GM12878 (cell line): Measurements from ENCODE around the gene ARL3. TPM values are rescaled to one million over a fixed set of nuclear protein-coding genes. Genes with fewer than 3 reads are reported as not detected.
"Not testable (repeated sequence)": the region's sequence is repeated elsewhere in the genome, so short reads cannot be mapped to it uniquely, and the experiment has no call there.

ENCODE experiments used
- ATAC-seq: fragments of 200-7000 bp; cut with Tn5 transposase; 3 replicates; pipeline ENCODE4 v1.9.1; 2020; ENCODE audit warnings: mild to moderate bottlenecking, moderate library complexity
- BruUV-seq: library from RNA; stranded (reverse); fragments of 400-500 nt; replicated peaks from 2 replicates; lab custom pipeline; 2021; lab: Mats Ljungman, UMichigan
- CTCF ChIA-PET: fragments of 300-600 bp; sonication (Branson Sonifier 250); formaldehyde crosslinking; extraction: SDS; loops from one replicate; lab custom pipeline; 2021; ENCODE audit warnings: inconsistent platforms; lab: Yijun Ruan, JAX
- POLR2A ChIA-PET: fragments of 350-600 bp; formaldehyde crosslinking; extraction: SDS; loops from one replicate; lab custom pipeline; 2021; ENCODE audit warnings: inconsistent platforms; lab: Charles Lee
- RAD21 ChIA-PET: fragments of 300-600 bp; sonication (Branson Sonifier 250); formaldehyde crosslinking; loops from one replicate; lab custom pipeline; 2023; ENCODE audit warnings: antibody characterized with exemption; ENCODE audit not compliant: unreplicated experiment; lab: Charles Lee
- SMC1A ChIA-PET: fragments of 300-600 bp; sonication (Branson Sonifier 250); formaldehyde crosslinking; loops from one replicate; lab custom pipeline; 2023; ENCODE audit not compliant: unreplicated experiment, uncharacterized antibody; lab: Charles Lee
- DNase-seq: peaks from one replicate; pipeline ENCODE4 v3.0.0-alpha.2; 2011; ENCODE audit warnings: low read depth, low spot score
- FAIRE-seq: peaks from 3 replicates; lab custom pipeline; 2011; peaks lifted over from hg19 to GRCh38; lab: Jason Lieb, UNC
- H2AFZ ChIP-seq: 2 replicates; pipeline ENCODE4 v1.6.0; 2011; ENCODE audit warnings: low read depth, low read length, control low read depth; ENCODE audit not compliant: control insufficient read depth
- H3K27ac ChIP-seq: 2 replicates; pipeline ENCODE4 v1.5.1; 2011; ENCODE audit warnings: control low read depth; ENCODE audit not compliant: control insufficient read depth, insufficient read depth
- H3K27me3 ChIP-seq, 2 experiments: replicated peaks in 1 of 2; 2 replicates each; pipeline versions ENCODE4 v1.6.0 to v1.6.1; 2011; ENCODE audit warnings: low read length in 1 of 2; ENCODE audit not compliant: control insufficient read depth in 2 of 2, insufficient read depth in 2 of 2
- H3K36me3 ChIP-seq, 2 experiments: 2 replicates each; pipeline ENCODE4 v1.5.1; 2011; ENCODE audit warnings: low read length in 1 of 2; ENCODE audit not compliant: control insufficient read depth in 2 of 2, insufficient read depth in 2 of 2
- H3K4me1 ChIP-seq: 2 replicates; pipeline ENCODE4 v1.6.1; 2011; ENCODE audit warnings: mild to moderate bottlenecking, low read length, moderate library complexity, mixed read lengths; ENCODE audit not compliant: control insufficient read depth, insufficient read depth
- H3K4me2 ChIP-seq: 2 replicates; pipeline ENCODE4 v1.6.0; 2011; ENCODE audit warnings: control low read depth; ENCODE audit not compliant: control insufficient read depth, insufficient read depth
- H3K4me3 ChIP-seq: fragments of 200-600 bp; sonication (generic); 2 replicates; pipeline ENCODE4 v1.5.1; 2016
- H3K79me2 ChIP-seq: 2 replicates; pipeline ENCODE4 v1.6.0; 2011; ENCODE audit warnings: low read length; ENCODE audit not compliant: control insufficient read depth, insufficient read depth
- H3K9ac ChIP-seq: 2 replicates; pipeline ENCODE4 v1.8.0; 2011; ENCODE audit warnings: low read length, control low read depth, mixed read lengths; ENCODE audit not compliant: control insufficient read depth, insufficient read depth
- H3K9me3 ChIP-seq: replicated peaks from 3 replicates; pipeline ENCODE4 v1.5.1; 2011; ENCODE audit warnings: mild to moderate bottlenecking, low read length; ENCODE audit not compliant: control insufficient read depth, insufficient read depth
- H4K20me1 ChIP-seq: 2 replicates; pipeline ENCODE4 v1.6.0; 2011; ENCODE audit not compliant: control insufficient read depth, insufficient read depth
- MAX ChIP-seq: IDR thresholded peaks from 2 replicates; pipeline ENCODE4 v1.6.1; 2012; ENCODE audit warnings: low read depth, low read length, improper control_type of control experiment
- ZNF687 ChIP-seq: fragments of 450-650 bp; IDR thresholded peaks from 2 replicates; pipeline ENCODE4 v1.6.1; 2017; ENCODE audit warnings: mild to moderate bottlenecking, moderate library complexity
- WGBS: methylation state at CpG from one replicate; pipeline ENCODE4 v1.1.6; 2016; ENCODE audit warnings: low lambda C conversion rate; ENCODE audit not compliant: insufficient replicate concordance, insufficient coverage; ENCODE audit errors: missing lambda C conversion rate; 5-methylcytosine and 5-hydroxymethylcytosine counted together
- in situ Hi-C: fragments of 300-500 bp; cut with MboI; formaldehyde crosslinking; loops from 9 replicates; pipeline ENCODE4 v1.14.3; 2018; ENCODE audit warnings: mixed read lengths
- intact Hi-C: fragments of 100-400 bp; cut with micrococcal nuclease; formaldehyde crosslinking; loops from one replicate; pipeline ENCODE4 v1.14.2; 2022; ENCODE audit not compliant: unreplicated experiment
- polyA plus RNA-seq, 11 experiments: library from polyadenylated mRNA; depleted of rRNA in 4 of 11; unstranded in 6 of 11; stranded (reverse) in 5 of 11; fragments of >200 nt; fragmentation: Nextera tagmentation in 4 of 11; fragmentation: Illumina TruSeq in 1 of 11; extraction: Ambion mirVana in 4 of 11; extraction: Trizol in 1 of 11; gene quantifications; 1 replicate in 1 of 11; 2 replicates in 10 of 11; pipeline versions ENCODE4 v1.2.1 to v1.2.3, GENCODE V29; 2011 to 2016; ENCODE audit warnings: inconsistent platforms in 2 of 11, missing spikeins in 2 of 11, low read depth in 1 of 11
- total RNA-seq, 4 experiments: library from RNA; depleted of rRNA in 3 of 4; stranded (reverse); fragments of >200 nt in 3 of 4; fragmentation: Illumina TruSeq in 1 of 4; extraction: Trizol in 1 of 4; gene quantifications; 2 replicates each; pipeline versions ENCODE4 v1.2.1 to v1.2.3, GENCODE V29; 2013 to 2021
- TF ChIP-seq, protein P1 (sequence below): IDR thresholded peaks from 2 replicates; pipeline ENCODE4 v1.6.1; 2012; ENCODE audit warnings: low read length, inconsistent platforms
- TF ChIP-seq, protein P2 (sequence below): IDR thresholded peaks from 2 replicates; pipeline ENCODE4 v1.6.1; 2011; ENCODE audit warnings: low read depth, mild to moderate bottlenecking, low read length, moderate library complexity, borderline replicate concordance; ENCODE audit errors: extremely low read depth

Gene ARL3
- total and polyA plus RNA-seq, 10 of the 15 experiments (the other 5 are each of a cell fraction or from before 2014, with no cell fraction given), result 4.9 to 26.1 (median 11.0) TPM

GRCh38 chr10:102759497-102760210, 45.5 kb upstream of the ARL3 start (continued):
- TF ChIP-seq ZNF687, result no peak
- TF ChIP-seq, protein P1, sequence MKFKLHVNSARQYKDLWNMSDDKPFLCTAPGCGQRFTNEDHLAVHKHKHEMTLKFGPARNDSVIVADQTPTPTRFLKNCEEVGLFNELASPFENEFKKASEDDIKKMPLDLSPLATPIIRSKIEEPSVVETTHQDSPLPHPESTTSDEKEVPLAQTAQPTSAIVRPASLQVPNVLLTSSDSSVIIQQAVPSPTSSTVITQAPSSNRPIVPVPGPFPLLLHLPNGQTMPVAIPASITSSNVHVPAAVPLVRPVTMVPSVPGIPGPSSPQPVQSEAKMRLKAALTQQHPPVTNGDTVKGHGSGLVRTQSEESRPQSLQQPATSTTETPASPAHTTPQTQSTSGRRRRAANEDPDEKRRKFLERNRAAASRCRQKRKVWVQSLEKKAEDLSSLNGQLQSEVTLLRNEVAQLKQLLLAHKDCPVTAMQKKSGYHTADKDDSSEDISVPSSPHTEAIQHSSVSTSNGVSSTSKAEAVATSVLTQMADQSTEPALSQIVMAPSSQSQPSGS, result no peak
- TF ChIP-seq, protein P2, sequence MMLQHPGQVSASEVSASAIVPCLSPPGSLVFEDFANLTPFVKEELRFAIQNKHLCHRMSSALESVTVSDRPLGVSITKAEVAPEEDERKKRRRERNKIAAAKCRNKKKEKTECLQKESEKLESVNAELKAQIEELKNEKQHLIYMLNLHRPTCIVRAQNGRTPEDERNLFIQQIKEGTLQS, result no peak
- TF ChIP-seq MAX, result no peak

- in situ Hi-C loops, H2AFZ ChIP-seq, H3K36me3 ChIP-seq, RAD21 ChIA-PET, BruUV-seq, H3K9ac ChIP-seq, ATAC-seq, H3K4me3 ChIP-seq, SMC1A ChIA-PET, H3K27ac ChIP-seq, H3K4me1 ChIP-seq, H3K9me3 ChIP-seq, H3K4me2 ChIP-seq, FAIRE-seq, POLR2A ChIA-PET, CTCF ChIA-PET, H3K79me2 ChIP-seq, H4K20me1 ChIP-seq, DNase-seq, intact Hi-C loops, H3K27me3 ChIP-seq: not testable (repeated sequence)
- WGBS, result 59% methylated on average over 7 of the region's 12 CpGs
Observed at GRCh38 chr10:102758933-102759262, 44.7 kb upstream of the ARL3 start.
